Nephron (organoid): Measurements from ENCODE around the gene PTX4.
"Not testable (repeated sequence)": the region's sequence is repeated elsewhere in the genome, so short reads cannot be mapped to it uniquely, and the experiment has no call there.

Source experiments
- H3K27ac Mint-ChIP-seq, 3 experiments: 2 replicates each; pipeline ENCODE4 v1.8.0; 2020; ENCODE audit warnings: mixed read lengths in 3 of 3, mild to moderate bottlenecking in 2 of 3, moderate library complexity in 1 of 3
- H3K27me3 Mint-ChIP-seq: 2 replicates; pipeline ENCODE4 v1.8.0; 2021; ENCODE audit warnings: low read depth, mild to moderate bottlenecking, moderate library complexity, mixed read lengths
- H3K36me3 Mint-ChIP-seq: 2 replicates; pipeline ENCODE4 v1.8.0; 2020; ENCODE audit warnings: low read depth, mixed read lengths
- H3K4me1 Mint-ChIP-seq: 2 replicates; pipeline ENCODE4 v1.8.0; 2020; ENCODE audit warnings: mixed read lengths
- H3K4me3 Mint-ChIP-seq, 3 experiments: 2 replicates each; pipeline ENCODE4 v1.8.0; 2020; ENCODE audit warnings: mild to moderate bottlenecking in 3 of 3, mixed read lengths in 3 of 3, moderate library complexity in 2 of 3
- H3K9me3 Mint-ChIP-seq: 2 replicates; pipeline ENCODE4 v1.8.0; 2020; ENCODE audit warnings: mixed read lengths
- CTCF ChIP-seq, 3 experiments: fragments of 200-600 bp; sonication (generic); IDR thresholded peaks; one replicate each; pipeline ENCODE4 v1.5.0; 2021; ENCODE audit warnings: antibody characterized with exemption in 3 of 3; ENCODE audit not compliant: unreplicated experiment in 3 of 3

PTX4 gene

GRCh38 chr16:1443403-1443973 is 45.3 kb downstream of the PTX4 start:
- Mint-ChIP-seq H3K4me1 (no peaks in the 10 kb centered on the region), H3K4me3 (no peak overlapping the region), H3K27me3 (no peaks in the 10 kb centered on the region), H3K9me3 (no peaks in the 10 kb centered on the region), H3K36me3 (no peaks in the 10 kb centered on the region), H3K27ac (no peak overlapping the region)
- no peak for TF ChIP-seq CTCF (IDR thresholded peaks at IDR 0.05; ENCODE audit: unreplicated experiment in 3 of 3)

DNA sequence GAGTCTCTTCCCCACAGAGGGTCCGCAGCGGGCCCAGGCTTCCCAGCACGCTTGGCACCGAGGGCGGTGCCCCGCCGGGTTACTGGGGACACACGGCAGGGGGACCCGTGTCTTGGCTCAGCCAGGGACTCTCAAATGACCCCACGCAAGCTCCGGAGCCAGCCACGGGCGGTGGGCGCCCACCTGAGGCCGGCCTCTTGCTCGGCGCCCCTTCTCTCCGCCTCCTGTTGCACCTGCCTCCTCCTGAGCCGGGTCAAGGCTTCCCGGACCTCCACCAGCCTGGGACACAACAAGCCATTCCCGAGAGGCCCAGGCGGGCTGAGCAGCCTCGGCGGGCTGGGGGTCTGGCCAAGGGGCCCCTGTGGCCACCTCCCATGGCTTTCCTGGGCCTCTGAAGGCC is 46.0 kb downstream of the PTX4 start:
- Mint-ChIP-seq H3K27ac (no peak overlapping the region), H3K4me1 (no peaks in the 10 kb centered on the region), H3K36me3 (no peaks in the 10 kb centered on the region), H3K9me3 (no peaks in the 10 kb centered on the region), H3K4me3 (no peak overlapping the region), H3K27me3 (no peaks in the 10 kb centered on the region)
- TF ChIP-seq CTCF (IDR thresholded peaks at IDR 0.05; ENCODE audit: unreplicated experiment in 3 of 3) = no peak

DNA sequence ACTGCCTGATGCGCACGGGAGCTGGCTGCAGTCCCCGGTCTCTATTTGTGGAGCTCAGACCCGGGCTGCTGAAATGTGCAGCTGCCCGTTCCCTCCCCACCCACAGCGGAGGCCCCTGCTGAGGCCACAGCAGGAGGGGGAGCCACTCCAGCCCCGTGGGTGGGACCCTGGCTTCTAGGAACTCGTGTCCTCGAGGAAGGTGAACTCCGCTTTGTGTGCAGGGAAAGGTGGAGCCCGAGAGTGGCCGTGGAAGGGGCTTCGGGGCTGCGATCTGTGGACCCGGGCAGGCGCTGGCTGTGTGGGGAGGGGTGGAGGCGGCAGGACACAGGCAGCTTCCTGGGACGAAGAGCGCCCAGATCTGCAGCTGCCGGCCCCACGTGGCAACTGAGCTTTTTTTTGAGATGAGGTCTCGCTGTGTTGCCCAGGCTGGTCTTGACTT is 47.3 kb downstream of the PTX4 start:
- H3K4me1 Mint-ChIP-seq = no peaks in the 10 kb centered on the region
- H3K27me3 Mint-ChIP-seq = no peaks in the 10 kb centered on the region
- H3K9me3 Mint-ChIP-seq = no peaks in the 10 kb centered on the region
- H3K27ac Mint-ChIP-seq = no peak overlapping the region
- TF ChIP-seq CTCF (IDR thresholded peaks at IDR 0.05; ENCODE audit: unreplicated experiment in 3 of 3) = no peak
- no peak overlapping the region for H3K4me3 Mint-ChIP-seq
- H3K36me3 Mint-ChIP-seq = no peaks in the 10 kb centered on the region

DNA sequence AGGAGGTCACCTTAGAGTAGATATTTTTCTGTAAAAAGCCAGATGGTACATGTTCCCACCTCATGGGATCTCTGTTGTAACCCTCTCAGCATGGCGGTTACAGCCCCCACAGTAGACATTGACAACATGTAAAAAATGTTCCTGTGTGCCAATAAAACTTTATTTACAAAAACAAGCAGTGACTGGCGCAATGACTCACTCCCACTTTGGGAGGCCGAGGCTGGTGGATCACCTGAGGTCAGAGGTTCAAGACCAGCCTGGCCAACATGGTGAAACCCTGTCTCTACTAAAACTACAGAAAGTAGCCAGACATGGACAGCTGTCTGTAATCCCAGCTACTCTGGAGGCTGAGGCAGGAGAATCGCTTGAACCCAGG is 49.1 kb downstream of the PTX4 start:
- H3K4me1 Mint-ChIP-seq, H3K4me3 Mint-ChIP-seq, H3K27ac Mint-ChIP-seq, H3K9me3 Mint-ChIP-seq, H3K27me3 Mint-ChIP-seq, H3K36me3 Mint-ChIP-seq: not testable (repeated sequence)

GRCh38 chr16:1439058-1439698 is 49.6 kb downstream of the PTX4 start:
- H3K4me3 Mint-ChIP-seq = no peak overlapping the region
- no peaks in the 10 kb centered on the region for H3K27me3 Mint-ChIP-seq
- TF ChIP-seq CTCF (IDR thresholded peaks at IDR 0.05; ENCODE audit: unreplicated experiment in 3 of 3) = no peak
- no peaks in the 10 kb centered on the region for H3K4me1 Mint-ChIP-seq
- no peaks in the 10 kb centered on the region for H3K9me3 Mint-ChIP-seq
- no peaks in the 10 kb centered on the region for H3K36me3 Mint-ChIP-seq
- no peak overlapping the region for H3K27ac Mint-ChIP-seq

GRCh38 chr16:1438229-1439057 is 50.3 kb downstream of the PTX4 start:
- Mint-ChIP-seq H3K4me3 (no peak overlapping the region), H3K27me3 (no peaks in the 10 kb centered on the region), H3K27ac (no peak overlapping the region), H3K4me1 (no peaks in the 10 kb centered on the region), H3K36me3 (no peaks in the 10 kb centered on the region), H3K9me3 (no peaks in the 10 kb centered on the region)
- no peak for TF ChIP-seq CTCF (IDR thresholded peaks at IDR 0.05; ENCODE audit: unreplicated experiment in 3 of 3)
